Fibroblast of lung (primary cell): ENCODE measurements around the gene RFC5.
"Not testable (repeated sequence)": the region's sequence is repeated elsewhere in the genome, so short reads cannot be mapped to it uniquely, and the experiment has no call there.

Experiments
- CTCF ChIP-seq, 2 donors: IDR thresholded peaks in 1 of 2; conservative IDR thresholded peaks in 1 of 2; 1 replicate in 1 of 2; 2 replicates in 1 of 2; pipeline ENCODE4 v1.5.1; 2011 to 2012; ENCODE audit warnings: low read length in 2 of 2, control low read depth in 1 of 2, inconsistent platforms in 1 of 2, low read depth in 1 of 2, mild to moderate bottlenecking in 1 of 2
- EZH2 ChIP-seq: IDR thresholded peaks from 2 replicates; pipeline ENCODE4 v1.5.1; 2012; ENCODE audit warnings: low read length, control low read depth, mild to moderate bottlenecking; ENCODE audit errors: missing control alignments

- TF ChIP-seq EZH2; CTCF (conservative IDR thresholded peaks at IDR 0.05 in 1 of 2, IDR thresholded peaks at IDR 0.05 in 1 of 2; ENCODE audit: low read depth in 1 of 2, low read length in 2 of 2): not testable (repeated sequence)
Observed at GRCh38 chr12:118022097-118022727, 5.7 kb downstream of the RFC5 start.
